Activated effector memory CD4-positive, alpha-beta T cell treated with anti-CD3 and anti-CD28 coated beads, Interleukin-2, amount 50 U/mL, for 16 hours (primary cell): ENCODE measurements around the gene ADAP1.

ENCODE experiments used
- DNase-seq: peaks from one replicate; pipeline ENCODE4 v3.0.0-alpha.2; 2020

Gene ADAP1

DNA sequence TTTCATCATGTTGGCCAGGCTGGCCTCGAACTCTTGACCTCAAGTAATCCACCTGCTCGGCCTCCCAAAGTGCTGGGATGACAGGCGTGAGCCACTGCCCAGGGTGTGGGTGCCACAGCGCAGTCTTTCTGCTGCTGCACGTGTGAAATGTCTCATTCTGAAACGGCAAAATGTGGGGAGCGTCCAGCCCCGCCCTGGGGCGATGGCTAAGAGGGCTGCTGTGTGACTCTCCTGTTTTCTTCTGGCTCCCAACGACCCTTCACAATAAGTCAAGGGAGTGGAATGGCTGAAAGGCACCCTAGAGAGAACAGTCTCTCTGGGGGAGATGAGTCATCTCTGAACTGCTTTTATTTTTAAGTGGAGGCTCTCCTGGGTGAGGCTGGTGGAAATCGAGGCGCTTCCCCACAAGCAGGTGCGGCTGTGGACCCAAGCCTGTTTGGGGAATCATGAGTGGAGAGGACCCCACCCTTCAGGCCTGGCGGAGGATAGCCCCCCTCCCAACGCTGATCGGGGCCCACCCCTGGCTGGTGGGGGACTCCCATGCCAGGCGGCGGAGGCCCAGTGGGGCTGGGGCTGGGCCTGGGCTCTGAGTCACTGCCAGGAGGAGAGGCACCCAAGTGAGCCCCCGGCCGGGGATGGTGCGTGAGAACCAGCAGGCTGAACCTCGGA is 18.0 kb downstream of the ADAP1 start:
- peak; percentile 77 for DNase-seq

DNA sequence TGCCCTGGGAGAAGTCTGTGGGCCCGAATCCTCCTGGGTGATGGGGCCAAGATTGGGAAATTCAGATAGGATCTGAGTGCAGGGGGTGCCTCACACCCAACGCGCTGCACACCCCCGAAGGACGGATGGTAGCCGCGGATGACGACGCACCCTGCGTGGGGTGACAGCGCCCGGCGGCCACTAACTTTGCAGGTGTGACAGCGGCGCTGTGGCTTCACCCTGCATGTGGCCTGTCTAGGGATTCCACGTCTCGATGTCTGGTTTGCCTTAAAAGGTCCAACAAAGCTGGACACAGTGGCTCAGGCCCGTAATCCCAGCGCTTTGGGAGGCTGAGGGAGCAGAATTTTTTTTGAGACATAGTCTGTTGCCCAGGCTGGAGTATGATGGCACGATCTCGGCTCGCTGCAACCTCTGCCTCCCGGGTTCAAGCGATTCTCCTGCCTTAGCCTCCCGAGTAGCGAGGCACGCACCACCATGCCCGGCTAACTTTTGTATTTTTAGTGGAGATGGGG is 18.6 kb downstream of the ADAP1 start:
- no peak for DNase-seq

DNA sequence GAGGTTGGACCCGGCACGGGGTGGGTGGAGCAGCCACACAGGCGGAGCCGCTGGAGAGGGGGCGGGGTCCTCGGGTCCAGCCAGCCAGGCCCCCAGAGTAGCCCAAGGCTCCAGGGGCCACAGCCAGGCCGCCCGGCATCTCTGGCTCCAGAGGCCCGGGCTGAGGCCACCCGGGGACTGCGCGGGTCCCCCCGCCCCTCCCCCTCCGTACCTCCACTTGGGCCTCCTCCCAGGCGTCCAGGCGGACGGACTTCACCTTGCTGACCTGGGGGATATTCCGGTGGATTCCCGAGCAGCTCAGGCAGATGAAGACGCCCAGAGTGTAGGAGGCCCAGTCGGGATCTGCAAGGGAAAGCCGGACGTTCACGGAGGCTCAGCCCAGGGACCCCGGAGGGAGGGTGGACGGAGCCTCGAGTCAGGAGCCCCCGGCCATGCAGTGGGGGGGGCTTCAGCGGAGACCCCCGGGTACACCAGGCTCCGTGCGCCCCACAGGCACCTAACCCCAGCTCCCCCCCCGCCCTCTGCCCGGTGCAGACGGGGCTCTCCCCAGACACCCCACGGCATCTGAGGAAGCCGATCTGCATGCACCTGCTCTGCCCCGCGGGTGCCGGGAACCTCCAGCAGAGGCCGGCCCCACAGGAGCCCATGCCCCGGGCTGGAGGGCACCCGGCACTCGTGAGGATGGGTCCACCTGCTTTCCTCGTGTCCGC is 19.2 kb downstream of the ADAP1 start:
- DNase-seq, result peak; percentile 59

DNA sequence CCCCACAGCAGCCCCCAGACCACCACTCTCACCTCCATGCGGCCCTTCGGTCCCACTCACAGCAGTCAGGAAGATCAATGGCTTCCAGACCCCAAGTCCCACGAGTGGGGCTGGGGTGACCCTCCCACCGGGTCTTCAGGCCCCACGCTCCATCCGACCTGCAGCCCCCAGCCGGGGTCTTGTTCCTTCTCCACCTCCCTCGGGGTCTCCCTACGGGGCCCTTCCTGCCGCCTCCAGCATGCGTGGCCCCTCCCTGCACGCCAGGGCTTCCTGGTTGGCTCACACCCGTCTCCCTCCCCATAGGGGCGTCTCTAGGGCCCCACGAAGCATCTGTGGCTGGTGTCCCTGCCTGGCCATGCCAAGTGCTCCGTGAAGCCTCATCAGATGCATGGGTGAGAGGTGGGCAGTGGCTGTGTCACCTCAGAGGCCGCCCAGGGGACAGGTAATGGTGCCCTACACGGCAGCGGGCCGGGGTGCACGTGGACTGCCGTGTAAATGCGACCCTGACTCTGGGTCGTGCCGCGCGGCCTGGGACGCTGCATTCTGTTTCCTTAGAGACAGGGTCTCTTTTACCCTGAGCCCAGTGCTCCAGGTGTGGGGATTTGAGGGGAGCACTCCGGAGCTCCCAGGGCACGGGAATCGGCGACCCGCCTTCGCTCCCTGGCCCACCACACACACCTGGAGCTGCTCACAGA is 19.9 kb downstream of the ADAP1 start:
- peak; percentile 61 for DNase-seq

DNA sequence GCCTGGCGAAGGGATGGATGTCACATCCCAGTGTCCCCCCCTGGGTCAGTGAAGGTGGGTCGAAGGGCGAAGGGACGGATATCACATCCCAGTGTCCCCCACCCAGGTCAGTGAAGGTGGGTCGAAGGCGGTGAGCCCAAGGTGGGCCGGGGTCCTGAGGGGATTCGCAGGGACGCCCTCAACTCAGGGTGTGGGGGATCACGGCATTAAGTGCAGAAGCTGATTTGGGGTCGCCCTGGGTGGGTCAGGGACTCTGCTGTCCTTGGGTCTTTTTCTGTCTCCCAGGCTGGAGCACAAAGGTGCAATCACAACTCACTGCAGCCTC is 21.9 kb downstream of the ADAP1 start:
- peak; percentile 57 for DNase-seq

DNA sequence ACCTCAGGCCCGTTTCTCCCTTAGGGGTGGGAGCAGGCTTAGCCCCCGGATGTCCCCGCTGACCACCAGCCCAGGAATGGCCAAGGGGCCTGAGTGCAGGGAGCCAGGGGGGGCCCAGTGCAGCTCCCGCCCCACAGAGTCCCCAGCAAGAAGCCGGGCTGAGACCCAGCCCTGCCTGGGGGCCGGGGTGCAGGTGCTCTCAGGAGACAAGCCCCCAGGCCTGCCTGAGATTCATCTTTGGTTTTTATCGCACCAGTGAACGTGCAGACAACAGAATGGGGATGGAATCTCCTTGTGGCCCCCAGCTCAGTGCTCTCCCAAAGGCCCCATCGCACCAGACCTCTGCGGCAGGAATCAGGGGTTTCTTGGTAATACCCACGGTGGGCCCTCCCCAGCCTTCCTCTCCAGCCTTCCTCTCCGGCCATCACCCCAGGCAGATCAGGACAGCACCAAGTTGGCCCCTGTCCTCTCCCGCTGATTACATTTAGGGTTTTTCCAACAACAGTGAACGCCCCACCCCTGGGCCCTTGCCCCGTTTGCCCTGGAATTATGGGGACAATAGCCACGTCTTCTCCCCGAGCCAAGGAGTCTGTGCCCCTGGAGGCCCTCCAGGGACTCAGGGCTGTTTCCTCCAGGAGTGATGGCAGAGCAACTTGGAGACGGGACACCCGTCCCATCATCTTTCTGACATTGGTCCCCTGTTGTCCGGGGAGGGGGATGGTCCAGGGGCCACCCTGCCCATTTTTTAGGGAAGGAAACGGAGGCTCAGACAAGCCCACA is 22.4 kb downstream of the ADAP1 start:
- DNase-seq, result peak; percentile 45

DNA sequence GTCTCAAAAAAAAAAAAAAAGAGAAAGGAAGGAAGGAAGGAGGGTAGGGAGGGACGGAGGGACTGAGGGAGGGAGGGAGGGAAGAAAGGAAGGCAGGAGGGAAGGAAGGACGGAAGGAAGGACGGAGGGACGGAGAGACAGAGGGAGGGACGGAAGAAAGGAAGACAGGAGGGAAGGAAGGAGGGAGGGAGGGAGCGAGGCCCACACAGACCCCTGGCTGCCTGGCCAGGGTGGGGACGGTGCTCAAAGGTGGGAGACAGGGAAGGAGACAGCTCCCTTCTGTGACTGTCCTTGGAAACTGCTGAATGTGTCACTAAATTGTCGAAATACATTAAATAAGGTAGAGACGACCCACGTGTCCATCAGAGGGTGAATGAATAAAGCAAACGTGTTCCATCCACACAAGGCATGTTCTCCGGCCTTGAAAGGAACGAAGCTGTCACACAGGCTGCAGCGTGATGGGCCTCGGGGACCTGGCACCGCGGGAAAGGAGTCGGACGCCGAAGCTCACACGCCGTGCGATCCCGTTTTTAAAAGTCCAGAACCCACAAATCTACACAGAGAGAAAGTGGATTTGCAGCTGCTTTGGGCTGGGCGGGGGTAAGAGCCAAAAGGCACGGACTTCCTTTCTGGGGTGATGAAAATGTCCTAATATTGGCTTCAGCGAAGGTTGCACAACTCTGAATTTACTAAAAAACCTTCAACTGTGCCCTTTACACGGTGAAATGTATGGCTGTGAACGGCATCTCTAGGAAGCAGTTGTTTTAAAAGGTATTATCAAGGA is 23.3 kb downstream of the ADAP1 start:
- peak; percentile 50 for DNase-seq

DNA sequence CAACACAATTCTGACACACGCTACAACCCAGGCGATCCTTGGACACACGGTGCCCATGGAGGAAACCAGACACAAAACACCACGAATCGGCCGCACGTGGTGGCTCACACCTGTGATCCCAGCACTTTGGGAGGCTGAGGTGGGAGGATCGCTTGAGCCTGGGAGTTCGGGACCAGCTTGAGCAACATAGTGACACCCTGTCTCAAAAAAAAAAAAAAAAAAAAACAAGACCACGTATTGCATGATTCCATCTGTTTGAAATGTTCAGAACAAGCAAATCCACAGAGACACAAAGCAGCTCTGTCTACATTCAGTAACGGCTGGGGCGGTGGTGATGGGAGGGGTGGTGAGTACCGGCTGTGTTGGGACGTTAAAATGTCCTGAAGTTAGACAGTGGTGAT is 25.2 kb downstream of the ADAP1 start:
- peak; percentile 27 for DNase-seq

DNA sequence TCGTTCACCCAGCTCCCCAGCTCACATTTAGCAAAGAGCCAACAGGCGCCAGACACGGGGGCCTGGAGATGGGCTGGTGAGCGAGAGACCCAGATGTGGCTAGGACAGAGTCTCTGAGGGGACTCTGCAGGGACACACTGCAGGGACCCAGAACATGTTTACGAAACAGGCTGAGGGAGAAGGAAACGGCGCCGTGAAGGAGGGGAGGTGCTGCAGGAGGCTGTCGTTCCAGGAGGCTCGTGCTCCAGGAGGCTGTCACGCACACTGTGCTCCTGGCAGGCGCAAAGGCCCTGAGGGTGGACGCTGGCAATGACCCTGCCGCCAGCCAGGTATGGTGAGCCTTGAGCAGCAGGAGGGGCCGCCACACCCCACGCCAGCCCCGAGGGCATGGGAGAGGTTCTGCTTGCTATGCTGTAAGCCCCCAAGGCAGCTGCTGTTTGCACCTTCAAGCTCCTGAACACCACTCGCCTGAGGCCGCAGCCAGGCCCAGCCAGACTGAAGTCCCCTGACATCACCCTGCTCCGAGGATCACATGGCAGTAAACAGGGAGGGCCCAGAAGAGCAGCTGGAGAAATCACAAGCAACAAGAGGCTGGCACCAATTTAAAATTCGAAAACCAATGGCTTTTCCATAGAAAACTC is 27.3 kb downstream of the ADAP1 start:
- DNase-seq, result peak; percentile 58

DNA sequence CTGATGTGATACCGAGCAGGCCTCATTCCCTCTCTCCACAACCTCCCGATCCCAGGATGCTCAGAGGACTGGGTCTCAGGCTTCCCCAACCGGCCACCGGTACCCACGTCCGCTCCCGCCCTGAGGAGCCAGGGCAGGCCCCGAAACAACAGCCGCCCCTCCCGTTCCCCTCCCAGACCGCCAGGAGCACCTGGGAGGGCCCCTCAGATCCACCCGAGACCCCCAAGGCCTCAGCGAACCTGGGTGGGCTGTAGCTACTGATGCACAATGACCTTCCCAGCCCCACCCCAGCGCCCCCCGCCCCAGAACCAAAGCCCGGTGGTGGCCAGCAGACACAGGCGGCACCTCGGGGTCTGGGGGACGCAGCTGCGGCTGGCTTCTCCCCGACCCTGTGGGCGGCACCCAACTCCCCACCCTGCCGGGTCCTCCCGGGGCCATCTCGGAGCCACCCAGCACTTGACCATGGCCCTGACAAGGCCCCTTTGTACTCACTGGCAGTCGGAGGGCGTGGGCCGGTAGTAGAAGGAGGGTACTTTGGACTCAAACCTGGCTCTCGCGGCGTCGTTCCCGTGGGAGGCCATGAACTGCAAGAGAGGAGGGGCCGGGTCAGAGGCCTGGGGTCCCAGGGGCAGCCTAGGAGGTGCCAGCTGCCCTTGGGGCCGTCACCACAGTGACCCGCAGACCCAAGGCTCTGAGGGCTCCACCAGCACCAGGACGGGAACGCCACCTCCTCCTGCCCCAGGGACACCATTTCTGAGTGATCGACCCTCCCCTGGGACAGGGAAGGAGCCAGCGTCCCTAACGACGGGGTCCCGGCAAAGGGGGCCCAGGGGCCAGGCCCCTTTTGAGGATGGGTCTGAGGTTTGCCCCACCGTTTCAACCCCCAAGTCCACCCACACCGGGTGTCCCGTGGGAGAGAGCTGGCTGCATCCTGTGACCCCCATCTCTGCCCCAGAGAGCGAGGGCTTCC is 28.1 kb downstream of the ADAP1 start:
- DNase-seq, result peak; percentile 61

DNA sequence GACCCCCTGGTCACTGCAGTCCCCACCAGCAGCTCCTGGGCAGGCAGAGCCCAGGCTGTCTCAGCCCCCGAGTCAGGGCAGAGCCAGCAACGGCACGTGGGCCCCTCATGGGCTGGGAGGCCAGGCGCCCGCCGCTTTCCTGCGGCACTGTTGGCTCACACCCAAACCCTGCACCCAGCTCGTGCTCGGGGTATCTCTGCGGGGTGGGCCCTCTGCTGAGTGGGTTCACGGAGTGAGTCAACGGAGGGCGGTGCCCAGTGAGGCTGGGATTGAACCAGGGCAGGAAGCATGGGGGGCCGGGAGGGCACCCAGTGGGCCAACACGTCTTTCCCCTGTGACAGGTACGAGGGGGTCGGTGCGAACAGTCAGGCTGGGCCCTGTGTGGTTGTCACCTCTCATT is 28.9 kb downstream of the ADAP1 start:
- peak; percentile 68 for DNase-seq

DNA sequence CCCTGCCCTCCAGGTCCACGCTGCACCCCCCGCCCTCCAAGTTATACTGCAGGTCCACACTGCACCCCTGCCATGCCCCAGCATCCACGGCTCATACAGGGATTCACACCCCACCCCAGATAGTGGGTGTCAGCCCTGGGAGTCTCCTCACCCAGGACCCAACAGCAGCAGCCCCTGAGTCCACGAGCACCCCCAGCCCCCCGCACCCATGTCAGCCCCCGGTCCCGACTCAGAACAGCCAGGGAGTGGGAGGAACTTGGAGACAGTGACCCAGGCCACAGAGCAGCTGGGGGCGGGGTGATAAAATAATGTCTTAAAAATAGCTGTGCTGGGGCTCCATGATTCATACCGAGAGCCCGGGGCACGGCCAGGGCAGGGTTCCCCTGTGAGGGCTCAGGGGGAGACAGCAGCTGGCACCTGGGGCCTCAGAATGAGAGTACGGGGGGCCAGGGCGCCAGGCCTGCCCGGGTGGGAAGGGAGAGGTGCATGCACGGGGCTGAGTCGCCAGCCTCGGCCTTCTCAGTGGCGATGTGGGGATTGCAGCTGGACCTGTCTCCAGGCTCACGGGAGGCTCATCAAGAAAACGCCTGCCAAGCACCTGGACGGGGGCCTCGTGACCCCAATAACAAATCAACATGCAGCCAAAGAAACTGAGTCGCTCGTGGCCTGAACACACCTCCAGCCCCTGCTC is 29.8 kb downstream of the ADAP1 start:
- DNase-seq, result peak; percentile 88

DNA sequence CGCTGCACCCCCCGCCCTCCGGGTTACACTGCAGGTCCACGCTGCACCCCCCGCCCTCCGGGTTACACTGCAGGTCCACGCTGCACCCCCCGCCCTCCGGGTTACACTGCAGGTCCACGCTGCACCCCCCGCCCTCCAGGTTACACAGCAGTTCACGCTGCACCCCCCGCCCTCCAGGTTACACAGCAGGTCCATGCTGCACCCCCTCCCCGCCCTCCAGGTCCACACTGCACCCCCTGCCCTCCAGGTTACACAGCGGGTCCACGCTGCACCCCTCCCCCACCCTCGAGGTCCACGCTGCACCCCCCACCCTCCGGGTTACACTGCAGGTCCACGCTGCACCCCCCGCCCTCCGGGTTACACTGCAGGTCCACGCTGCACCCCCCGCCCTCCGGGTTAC is 30.4 kb downstream of the ADAP1 start:
- peak; percentile 53 for DNase-seq

DNA sequence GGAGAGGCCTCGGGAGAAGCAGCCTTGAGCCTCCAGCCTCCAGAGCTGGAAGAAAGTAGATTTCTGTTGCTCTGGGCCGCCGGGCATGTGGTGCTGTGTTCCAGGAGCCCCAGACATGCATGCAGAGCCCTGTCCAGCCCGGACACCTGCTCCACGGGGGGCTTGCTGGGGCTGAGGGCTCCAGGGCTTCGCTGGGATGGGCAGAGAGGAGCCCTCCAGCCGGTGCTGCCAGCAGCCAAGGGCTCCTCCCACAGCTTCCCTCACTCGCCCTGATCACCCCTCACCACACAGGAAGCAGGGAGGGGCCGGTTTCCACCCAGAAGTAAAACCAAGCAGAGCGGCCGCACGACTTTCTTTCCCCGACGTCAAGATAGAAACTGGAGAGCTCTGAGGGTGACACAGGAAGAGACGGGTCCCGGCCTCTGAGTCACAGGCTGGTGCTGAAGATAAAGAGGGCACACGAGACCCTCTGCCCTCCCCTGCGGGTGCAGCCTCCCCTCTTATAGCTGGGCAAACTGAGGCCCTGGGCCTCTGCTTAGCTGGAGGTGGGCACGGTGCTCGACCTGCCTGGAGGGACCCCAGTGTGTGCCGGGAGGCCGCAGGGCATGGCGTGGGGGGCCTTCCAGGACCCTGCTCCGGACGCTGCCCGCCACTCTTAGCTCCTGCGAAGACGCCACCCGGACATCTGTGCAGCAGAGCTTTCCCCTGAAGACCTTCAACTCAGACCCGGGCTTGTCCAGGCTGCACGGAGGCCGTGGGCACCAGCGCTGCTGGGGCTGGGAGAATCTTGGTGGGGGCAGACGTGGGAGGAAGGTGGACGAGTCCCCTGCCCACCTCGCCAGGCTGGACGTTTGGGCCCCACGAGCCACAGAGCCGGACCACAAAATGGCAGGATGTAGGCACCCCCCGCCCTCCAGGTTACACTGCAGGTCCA is 31.1 kb downstream of the ADAP1 start:
- peak; percentile 97 for DNase-seq

DNA sequence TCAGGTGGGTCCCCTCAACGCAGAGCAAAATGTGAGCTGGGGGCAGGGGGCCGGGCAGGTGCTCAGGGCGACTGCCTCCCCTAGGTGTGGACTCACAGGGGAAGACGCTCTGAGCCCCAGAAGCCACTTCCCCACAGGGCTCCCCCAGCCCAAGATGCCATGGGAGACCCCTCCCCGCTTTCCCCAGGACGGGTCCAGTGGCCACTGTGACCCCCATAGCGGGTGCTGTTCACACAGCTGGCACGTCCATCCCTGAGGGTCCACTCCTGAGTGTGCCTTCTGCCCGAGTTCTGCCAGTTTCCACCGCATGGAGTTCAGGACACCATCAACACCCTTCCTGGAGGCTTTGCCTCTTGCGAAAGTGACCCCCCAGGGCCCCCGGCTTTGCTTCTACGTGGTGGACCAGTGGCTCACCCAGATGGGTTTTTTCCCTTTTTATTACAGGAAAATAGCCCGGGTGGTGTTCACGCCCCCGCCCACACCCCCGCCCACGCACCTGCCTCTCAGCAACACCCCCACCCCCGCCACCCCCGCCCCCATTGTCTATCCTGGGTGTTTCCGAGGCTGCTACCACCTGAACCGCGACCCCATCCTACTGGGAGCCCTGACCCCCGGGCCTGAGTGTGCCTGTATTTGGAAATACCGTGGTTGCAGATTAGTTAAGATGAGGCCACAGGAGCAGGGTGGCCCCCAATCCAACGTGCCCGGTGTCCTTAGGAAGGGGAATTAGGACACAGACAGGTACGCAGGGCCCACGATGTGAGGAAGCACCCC is 32.0 kb downstream of the ADAP1 start:
- peak; percentile 79 for DNase-seq

DNA sequence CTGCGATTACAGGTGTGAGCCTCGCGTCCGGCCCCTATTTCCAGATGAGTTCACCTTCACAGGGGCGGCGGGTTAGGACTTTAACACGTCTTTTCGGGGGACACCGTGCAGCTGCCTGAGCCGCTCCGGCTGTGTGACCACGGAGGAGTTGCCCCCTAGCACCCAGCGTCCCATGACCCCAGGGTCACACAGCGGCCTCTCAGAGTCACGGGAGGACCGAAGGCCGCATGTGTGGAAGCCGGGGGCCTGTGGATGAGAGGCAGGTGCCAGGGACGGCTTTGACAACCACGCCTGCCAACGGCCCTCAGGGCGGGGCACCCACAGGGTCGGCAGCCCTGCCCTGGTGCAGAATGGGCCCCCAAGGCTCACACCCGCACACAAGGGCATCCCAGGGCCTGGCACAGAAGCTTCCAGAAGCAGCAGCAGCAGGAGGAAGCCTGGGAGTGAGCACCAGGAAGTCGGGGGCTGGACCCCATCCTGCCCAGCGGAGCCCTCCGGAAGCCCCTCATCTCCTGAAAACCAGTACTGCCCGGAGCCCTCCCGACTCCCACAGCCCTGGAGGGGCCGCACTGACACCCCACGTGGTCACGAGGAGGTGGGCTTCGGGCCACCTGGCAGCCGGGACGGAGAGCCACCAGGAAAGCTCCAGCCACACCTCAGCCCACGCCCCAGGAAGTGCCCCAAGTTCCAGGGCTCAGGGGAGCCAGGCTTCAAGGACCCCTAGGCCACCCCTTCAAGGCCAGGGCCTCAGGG is 32.7 kb downstream of the ADAP1 start:
- peak; percentile 71 for DNase-seq

DNA sequence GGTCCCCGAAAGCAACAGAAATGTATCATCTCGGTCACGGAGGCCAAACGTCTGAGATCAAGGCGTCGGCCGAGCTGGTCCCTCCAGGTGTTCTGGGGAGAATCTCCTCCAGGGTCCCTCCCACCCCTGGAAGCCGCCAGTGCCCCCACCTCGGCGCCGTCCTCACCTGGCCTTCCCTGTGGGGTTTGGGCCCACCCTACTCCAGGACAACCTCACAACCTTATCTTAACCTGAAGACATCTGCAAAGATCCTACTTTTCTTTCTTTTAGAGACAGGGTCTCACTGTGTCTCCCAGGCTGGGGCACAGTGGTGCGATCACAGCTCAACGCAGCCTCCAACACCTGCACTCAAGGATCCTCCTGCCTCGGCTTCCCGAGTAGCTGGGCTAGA is 33.4 kb downstream of the ADAP1 start:
- no peak for DNase-seq
